Lung (tissue), 12 donors: Measurements from ENCODE around the gene PVALEF. TPM values are rescaled to one million over a fixed set of nuclear protein-coding genes. Genes with fewer than 3 reads are reported as not detected.

Source experiments
- ATAC-seq: fragments of 200-7000 bp; cut with Tn5 transposase; one replicate; pipeline ENCODE4 v1.9.1; 2020; ENCODE audit warnings: moderate number of reproducible peaks; ENCODE audit not compliant: insufficient read depth, low FRiP score
- DNase-seq, 3 donors: peaks; one replicate each; pipeline ENCODE4 v3.0.0-alpha.2; 2013 to 2017
- H3K27ac ChIP-seq, 2 donors: one replicate each; pipeline ENCODE4 v1.5.1; 2013; ENCODE audit warnings: mild to moderate bottlenecking in 2 of 2, moderate library complexity in 2 of 2, control low read depth in 1 of 2, inconsistent platforms in 1 of 2, low read depth in 1 of 2, low read length in 1 of 2
- H3K27me3 ChIP-seq, 3 donors: one replicate each; pipeline ENCODE4 v1.5.1; 2013; ENCODE audit warnings: low read length in 2 of 3; ENCODE audit not compliant: control insufficient read depth in 3 of 3, insufficient read depth in 3 of 3
- H3K36me3 ChIP-seq, 4 donors: one replicate each; pipeline ENCODE4 v1.5.1; 2013; ENCODE audit warnings: low read length in 4 of 4, mild to moderate bottlenecking in 1 of 4, moderate library complexity in 1 of 4; ENCODE audit not compliant: control insufficient read depth in 4 of 4, insufficient read depth in 4 of 4
- H3K4me1 ChIP-seq, 5 donors: one replicate each; pipeline ENCODE4 v1.5.1; 2013; ENCODE audit warnings: low read length in 5 of 5, mild to moderate bottlenecking in 2 of 5, moderate library complexity in 1 of 5; ENCODE audit not compliant: control insufficient read depth in 5 of 5, insufficient read depth in 5 of 5
- H3K4me3 ChIP-seq: one replicate; pipeline ENCODE4 v1.5.1; 2013; ENCODE audit warnings: mild to moderate bottlenecking, control low read depth, moderate library complexity
- H3K9ac ChIP-seq, 2 donors: one replicate each; pipeline ENCODE4 v1.5.1; 2013; ENCODE audit warnings: low read length in 2 of 2, control low read depth in 1 of 2; ENCODE audit not compliant: insufficient read depth in 1 of 2
- H3K9me3 ChIP-seq, 4 donors: one replicate each; pipeline ENCODE4 v1.5.1; 2013; ENCODE audit warnings: low read length in 3 of 4, mild to moderate bottlenecking in 1 of 4, moderate library complexity in 1 of 4; ENCODE audit not compliant: control insufficient read depth in 4 of 4, insufficient read depth in 3 of 4
- whole genome bisulfite sequencing, 2 donors: extraction: QIAGEN DNeasy Blood & Tissue Kit; methylation state at CpG; one replicate each; pipeline ENCODE4 v1.1.7; 2013; 5-methylcytosine and 5-hydroxymethylcytosine counted together
- polyA plus RNA-seq, 2 donors: library from polyadenylated mRNA; stranded (reverse); fragments of 200-250 nt; gene quantifications; one replicate each; pipeline ENCODE4 v1.2.1, GENCODE V29; 2013
- total RNA-seq, 2 donors: library from RNA; depleted of rRNA in 1 of 2; stranded (reverse); fragments of >200 nt in 1 of 2; gene quantifications; one replicate each; pipeline ENCODE4 v1.2.1, GENCODE V29; 2014 to 2021
- TF ChIP-seq, protein P1 (sequence below): IDR thresholded peaks from 2 replicates; pipeline ENCODE4 v1.5.1; 2012; ENCODE audit warnings: mild to moderate bottlenecking; ENCODE audit errors: control extremely low read depth, extremely low read depth
- donor health status: control.
- donor health status: control.
- donor health status: Bipolar disorder and iron deficiency.
- donor health status: healthy.
- donor health status: DM: yes; HTN: yes; CAD: no.

Gene PVALEF
- total and polyA plus RNA-seq, 4 donors = not detected

DNA sequence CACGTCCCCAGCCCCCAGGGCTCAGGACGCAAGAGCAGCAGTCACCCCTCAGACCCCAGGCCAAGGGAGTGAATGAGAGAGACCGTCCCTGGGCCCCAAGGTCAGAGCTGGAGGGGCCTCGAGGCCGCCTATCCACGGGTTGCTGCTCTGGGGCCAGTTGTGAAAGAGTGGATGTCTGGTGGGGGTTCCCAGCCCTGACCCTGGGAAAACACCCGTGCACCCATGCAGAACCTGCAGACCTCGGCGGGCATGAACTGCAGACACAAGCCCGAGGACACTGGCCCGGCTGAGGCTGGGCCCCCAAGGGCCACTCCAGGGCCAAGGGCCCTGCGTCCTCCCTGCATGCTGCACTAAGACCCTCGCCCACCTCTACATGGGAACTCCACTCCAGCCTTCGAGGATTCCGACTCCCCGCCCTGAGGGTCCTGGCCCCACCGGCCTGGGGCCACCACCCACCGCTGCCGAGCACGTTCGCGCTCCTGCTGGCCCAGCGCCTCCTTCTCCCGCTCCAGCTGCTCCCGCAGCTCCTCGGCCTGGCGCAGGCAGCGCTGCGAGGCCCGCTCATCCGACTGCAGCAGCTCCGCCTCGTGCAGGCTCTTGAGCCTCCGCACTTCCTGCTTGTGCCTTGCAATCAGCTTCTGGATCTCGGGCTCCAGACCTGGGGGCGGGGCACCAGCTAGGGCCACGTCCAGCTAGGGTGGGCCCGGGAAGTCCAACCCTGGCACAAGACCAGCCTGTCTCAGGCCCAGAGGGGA, 28.3 kb downstream of the PVALEF start:
- DNase-seq (peak in 2 of 3 donors; percentile 6 to 34), ATAC-seq (no peak)
- TF ChIP-seq, protein P1, sequence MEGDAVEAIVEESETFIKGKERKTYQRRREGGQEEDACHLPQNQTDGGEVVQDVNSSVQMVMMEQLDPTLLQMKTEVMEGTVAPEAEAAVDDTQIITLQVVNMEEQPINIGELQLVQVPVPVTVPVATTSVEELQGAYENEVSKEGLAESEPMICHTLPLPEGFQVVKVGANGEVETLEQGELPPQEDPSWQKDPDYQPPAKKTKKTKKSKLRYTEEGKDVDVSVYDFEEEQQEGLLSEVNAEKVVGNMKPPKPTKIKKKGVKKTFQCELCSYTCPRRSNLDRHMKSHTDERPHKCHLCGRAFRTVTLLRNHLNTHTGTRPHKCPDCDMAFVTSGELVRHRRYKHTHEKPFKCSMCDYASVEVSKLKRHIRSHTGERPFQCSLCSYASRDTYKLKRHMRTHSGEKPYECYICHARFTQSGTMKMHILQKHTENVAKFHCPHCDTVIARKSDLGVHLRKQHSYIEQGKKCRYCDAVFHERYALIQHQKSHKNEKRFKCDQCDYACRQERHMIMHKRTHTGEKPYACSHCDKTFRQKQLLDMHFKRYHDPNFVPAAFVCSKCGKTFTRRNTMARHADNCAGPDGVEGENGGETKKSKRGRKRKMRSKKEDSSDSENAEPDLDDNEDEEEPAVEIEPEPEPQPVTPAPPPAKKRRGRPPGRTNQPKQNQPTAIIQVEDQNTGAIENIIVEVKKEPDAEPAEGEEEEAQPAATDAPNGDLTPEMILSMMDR = no peak
- Histone ChIP-seq H3K9ac (no peak overlapping the region), H3K4me1 (peaks cover 0 to 13% (median 0%) of the 10 kb centered on the region in 5 donors), H3K36me3 (peaks cover 0 to 16% (median 0%) of the 10 kb centered on the region in 4 donors), H3K4me3 (no peak overlapping the region), H3K27me3 (no peaks in the 10 kb centered on the region), H3K9me3 (no peaks in the 10 kb centered on the region), H3K27ac (no peak overlapping the region)
- WGBS, 2 donors = 83 to 87% methylated on average over 35 to 38 of the region's 38 CpGs

DNA sequence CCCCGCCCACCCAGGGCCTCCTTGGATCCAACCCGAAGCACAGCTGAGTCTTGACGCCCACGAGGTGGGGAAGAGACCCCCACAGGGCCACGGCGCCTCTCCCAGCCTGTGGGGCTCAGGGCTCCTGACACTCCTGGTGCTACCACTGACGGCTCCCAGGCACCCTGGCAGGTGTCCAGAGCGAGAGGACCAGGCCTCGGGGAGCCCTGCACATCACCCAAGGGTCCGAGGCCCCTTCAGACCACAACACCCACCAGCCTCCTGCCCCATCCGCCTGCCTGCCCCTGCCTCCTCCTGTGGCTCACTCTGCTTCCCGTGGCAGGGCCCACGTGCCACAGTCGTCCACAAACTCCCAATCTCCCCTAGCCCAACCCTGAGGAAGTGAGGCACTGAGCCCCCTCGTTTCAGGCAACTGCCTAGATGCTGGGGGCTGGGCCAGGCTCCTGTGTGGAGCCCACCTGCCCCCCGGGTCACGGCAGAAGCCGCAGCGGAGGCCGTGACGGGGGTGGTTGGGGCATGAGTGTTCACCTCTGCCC, 29.0 kb downstream of the PVALEF start:
- TF ChIP-seq, protein P1 = no peak
- no peak for DNase-seq
- WGBS, 2 donors = 91% methylated on average over 21 of the region's 21 CpGs

DNA sequence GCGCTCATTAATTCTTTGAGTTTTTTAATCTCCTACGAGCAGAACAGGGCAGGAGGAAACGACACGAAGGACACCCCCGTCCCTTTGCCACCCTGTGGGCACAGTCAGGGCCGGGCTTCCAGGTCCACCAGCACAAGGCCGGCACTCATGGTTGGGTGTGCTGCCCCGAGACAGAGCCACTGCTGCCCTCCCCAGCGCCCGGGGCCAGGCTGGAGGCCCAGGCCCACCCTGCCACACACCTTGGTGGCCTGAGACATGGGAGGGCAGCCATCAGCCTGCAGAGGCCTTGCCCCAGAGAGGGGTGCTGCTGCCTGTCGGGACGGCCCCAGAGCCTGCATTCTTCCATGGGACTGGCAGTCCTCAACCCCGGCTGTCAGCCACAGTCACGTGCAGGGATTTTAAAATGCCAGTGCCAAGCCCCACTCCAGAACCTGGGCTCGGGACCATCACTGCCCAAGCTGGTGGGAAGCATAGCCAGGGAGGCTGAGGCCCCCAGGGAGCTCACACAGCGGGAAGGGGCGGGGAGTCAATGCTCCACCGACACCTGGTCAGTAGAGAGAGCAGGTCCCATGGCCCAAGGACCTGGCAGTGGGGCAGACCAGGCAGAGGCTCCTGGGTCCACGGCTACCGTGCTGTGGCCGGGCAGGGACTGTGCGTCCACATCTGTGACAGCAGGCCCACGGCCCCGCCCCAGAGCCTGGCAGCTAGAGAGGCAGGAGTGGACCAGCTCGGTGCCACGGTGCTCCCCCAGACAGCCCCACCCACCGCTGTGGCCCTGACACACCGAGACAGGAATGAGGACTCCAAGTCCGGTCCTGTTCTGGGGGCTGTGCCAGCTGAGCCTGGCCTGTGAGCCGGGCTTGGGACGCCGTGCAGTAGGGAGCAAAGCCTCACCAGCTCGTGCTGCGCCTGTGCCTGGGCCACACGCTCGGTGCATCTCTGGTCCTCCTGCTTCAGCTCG, 29.9 kb downstream of the PVALEF start:
- no peaks in the 10 kb centered on the region for H3K27me3 ChIP-seq
- 93 to 95% methylated on average over 37 of the region's 37 CpGs for WGBS, 2 donors
- ATAC-seq (no peak), DNase-seq (no peak)
- peaks cover 0 to 18% (median 0%) of the 10 kb centered on the region in 4 donors for H3K36me3 ChIP-seq
- peaks cover 0 to 19% (median 0%) of the 10 kb centered on the region in 5 donors for H3K4me1 ChIP-seq
- no peak overlapping the region for H3K9ac ChIP-seq
- TF ChIP-seq, protein P1 = no peak
- H3K9me3 ChIP-seq = no peaks in the 10 kb centered on the region
- no peak overlapping the region for H3K4me3 ChIP-seq
- H3K27ac ChIP-seq = no peak overlapping the region

More for the DNA sequence above, 29.0 kb downstream of the PVALEF start:
- Histone ChIP-seq H3K36me3 (peaks cover 0 to 20% (median 0%) of the 10 kb centered on the region in 4 donors), H3K9ac (no peak overlapping the region), H3K27ac (no peak overlapping the region), H3K4me1 (peaks cover 0 to 14% (median 0%) of the 10 kb centered on the region in 5 donors), H3K27me3 (no peaks in the 10 kb centered on the region), H3K4me3 (no peak overlapping the region), H3K9me3 (no peaks in the 10 kb centered on the region)
- ATAC-seq = no peak
